Tibial artery (tissue), 4 donors: ENCODE measurements around the gene CYSTM1.

Source experiments
- DNase-seq, 2 donors: peaks; one replicate each; pipeline ENCODE4 v3.0.0-alpha.2; 2019
- H3K27ac ChIP-seq, 2 donors: fragments of 200-600 bp; sonication (generic) in 1 of 2; 1 replicate in 1 of 2; 2 replicates in 1 of 2; pipeline ENCODE4 v1.5.1; 2018 to 2019; ENCODE audit warnings: mild to moderate bottlenecking in 1 of 2
- H3K27me3 ChIP-seq, 2 donors: fragments of 200-600 bp; sonication (generic) in 1 of 2; one replicate each; pipeline versions ENCODE4 v1.5.1 to v1.6.0; 2016 to 2019
- H3K36me3 ChIP-seq, 3 donors: fragments of 200-600 bp; sonication (generic) in 2 of 3; one replicate each; pipeline ENCODE4 v1.5.1; 2016 to 2019; ENCODE audit warnings: mild to moderate bottlenecking in 2 of 3
- H3K4me1 ChIP-seq, 4 donors: fragments of 200-600 bp; sonication (generic) in 2 of 4; 1 replicate in 3 of 4; 2 replicates in 1 of 4; pipeline ENCODE4 v1.5.1; 2016 to 2019
- H3K4me3 ChIP-seq, 2 donors: fragments of 200-600 bp; sonication (generic) in 1 of 2; 1 replicate in 1 of 2; 2 replicates in 1 of 2; pipeline ENCODE4 v1.5.1; 2018 to 2019; ENCODE audit warnings: mild to moderate bottlenecking in 2 of 2
- H3K9me3 ChIP-seq, 3 donors: fragments of 200-600 bp; sonication (generic) in 1 of 3; one replicate each; pipeline ENCODE4 v1.5.1; 2016 to 2019
- intact Hi-C: fragments of 100-400 bp; cut with DNase I; formaldehyde crosslinking; loops from one replicate; pipeline ENCODE4 v1.15.0; 2023; ENCODE audit warnings: low total_unique reads
- TF ChIP-seq, protein P1 (sequence below), 2 experiments: fragments of 200-600 bp in 1 of 2; fragments of 450-650 bp in 1 of 2; IDR thresholded peaks; one replicate each; pipeline ENCODE4 v1.5.1; 2017 to 2019; ENCODE audit warnings: antibody characterized with exemption in 2 of 2, mild to moderate bottlenecking in 1 of 2, moderate library complexity in 1 of 2

The CYSTM1 gene

DNA sequence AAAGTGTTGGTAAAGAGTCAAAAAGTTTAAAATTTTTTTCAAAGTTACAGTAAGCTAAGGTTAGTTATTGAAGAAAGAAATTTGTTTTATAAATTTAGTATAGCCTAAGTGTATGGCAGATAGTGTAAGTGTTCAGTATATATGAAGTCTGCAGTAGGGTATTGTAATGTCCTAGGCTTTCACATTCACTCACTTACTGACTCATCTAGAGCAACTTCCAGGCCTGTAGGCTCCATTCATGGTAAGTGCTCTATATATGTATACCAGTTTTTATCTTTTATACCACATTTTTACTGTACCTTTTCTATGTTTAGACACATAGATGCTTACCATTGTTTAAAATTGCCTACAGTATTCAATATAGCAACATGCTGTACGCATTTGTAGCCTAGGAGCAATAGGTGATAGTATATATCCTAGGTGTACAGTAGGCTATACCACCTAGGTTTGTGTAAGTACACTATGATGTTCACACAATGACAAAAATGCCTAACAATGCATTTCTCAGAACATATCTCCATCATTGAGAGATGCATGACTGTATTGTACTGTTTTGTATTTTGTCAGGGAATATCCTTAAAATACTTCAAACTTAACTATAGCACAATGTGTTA, 38.5 kb downstream of the CYSTM1 start:
- Histone ChIP-seq H3K36me3 (peaks cover 0 to 8% (median 5%) of the 10 kb centered on the region in 3 donors), H3K27me3 (no peaks in the 10 kb centered on the region), H3K4me3 (no peak overlapping the region), H3K9me3 (no peaks in the 10 kb centered on the region), H3K4me1 (no peaks in the 10 kb centered on the region), H3K27ac (no peak overlapping the region)
- intact Hi-C loops, result no loop called here
- no peak for DNase-seq
- TF ChIP-seq, protein P1, sequence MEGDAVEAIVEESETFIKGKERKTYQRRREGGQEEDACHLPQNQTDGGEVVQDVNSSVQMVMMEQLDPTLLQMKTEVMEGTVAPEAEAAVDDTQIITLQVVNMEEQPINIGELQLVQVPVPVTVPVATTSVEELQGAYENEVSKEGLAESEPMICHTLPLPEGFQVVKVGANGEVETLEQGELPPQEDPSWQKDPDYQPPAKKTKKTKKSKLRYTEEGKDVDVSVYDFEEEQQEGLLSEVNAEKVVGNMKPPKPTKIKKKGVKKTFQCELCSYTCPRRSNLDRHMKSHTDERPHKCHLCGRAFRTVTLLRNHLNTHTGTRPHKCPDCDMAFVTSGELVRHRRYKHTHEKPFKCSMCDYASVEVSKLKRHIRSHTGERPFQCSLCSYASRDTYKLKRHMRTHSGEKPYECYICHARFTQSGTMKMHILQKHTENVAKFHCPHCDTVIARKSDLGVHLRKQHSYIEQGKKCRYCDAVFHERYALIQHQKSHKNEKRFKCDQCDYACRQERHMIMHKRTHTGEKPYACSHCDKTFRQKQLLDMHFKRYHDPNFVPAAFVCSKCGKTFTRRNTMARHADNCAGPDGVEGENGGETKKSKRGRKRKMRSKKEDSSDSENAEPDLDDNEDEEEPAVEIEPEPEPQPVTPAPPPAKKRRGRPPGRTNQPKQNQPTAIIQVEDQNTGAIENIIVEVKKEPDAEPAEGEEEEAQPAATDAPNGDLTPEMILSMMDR (IDR thresholded peaks at IDR 0.05), result no peak

DNA sequence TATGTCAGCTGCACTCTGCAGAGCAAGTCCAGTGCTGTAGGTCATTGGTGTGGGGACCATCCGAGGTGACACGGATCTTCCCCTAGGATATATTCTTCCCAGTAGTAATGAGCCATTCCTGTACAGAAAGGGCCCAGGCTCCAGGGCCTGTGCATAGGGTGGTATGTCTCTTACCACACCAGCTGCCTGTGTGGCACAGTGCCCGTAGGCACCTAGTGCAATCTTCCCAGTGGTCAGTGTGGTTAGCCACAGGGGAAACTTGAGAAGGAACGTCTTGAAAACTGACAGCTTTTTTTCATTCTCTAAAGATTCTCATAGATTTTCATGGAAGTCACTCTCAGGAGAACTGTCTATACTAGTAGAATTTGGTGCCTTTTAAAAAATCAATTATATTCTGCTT, 39.8 kb downstream of the CYSTM1 start:
- peaks cover 0 to 7% (median 3%) of the 10 kb centered on the region in 4 donors for H3K4me1 ChIP-seq
- H3K27ac ChIP-seq, result no peak overlapping the region

DNA sequence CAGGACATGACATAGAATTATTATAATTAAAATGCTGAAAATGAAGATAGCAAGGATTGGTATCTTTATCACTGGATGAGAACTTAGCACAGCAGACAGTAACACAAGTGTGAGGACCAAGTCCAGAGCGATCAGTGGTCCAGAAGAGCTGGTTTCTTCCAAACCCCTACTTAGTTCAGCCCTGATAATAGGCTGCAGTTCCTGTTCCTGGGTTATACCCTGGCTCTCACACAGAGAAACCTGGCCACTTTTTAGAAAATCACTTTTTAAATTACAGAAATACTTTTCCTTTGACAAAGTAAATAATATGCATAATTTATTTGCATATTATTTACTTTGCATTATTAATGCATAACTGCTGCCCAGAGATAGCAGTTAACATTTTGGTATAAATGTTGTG, 40.3 kb downstream of the CYSTM1 start:
- no peaks in the 10 kb centered on the region for H3K27me3 ChIP-seq
- H3K9me3 ChIP-seq, result no peaks in the 10 kb centered on the region
- TF ChIP-seq, protein P1 (IDR thresholded peaks at IDR 0.05), result no peak
- intact Hi-C loops, result no loop called here
- no peak for DNase-seq
- peaks cover 0 to 8% (median 5%) of the 10 kb centered on the region in 3 donors for H3K36me3 ChIP-seq
- no peak overlapping the region for H3K4me3 ChIP-seq
- peaks cover 0 to 12% (median 3%) of the 10 kb centered on the region in 4 donors for H3K4me1 ChIP-seq
- no peak overlapping the region for H3K27ac ChIP-seq

More for the DNA sequence above, 39.8 kb downstream of the CYSTM1 start:
- Histone ChIP-seq H3K9me3 (no peaks in the 10 kb centered on the region), H3K36me3 (peaks cover 0 to 8% (median 5%) of the 10 kb centered on the region in 3 donors), H3K4me3 (no peak overlapping the region), H3K27me3 (no peaks in the 10 kb centered on the region)
- intact Hi-C loops, result no loop called here
- TF ChIP-seq, protein P1 (IDR thresholded peaks at IDR 0.05), result no peak
- DNase-seq, result no peak

DNA sequence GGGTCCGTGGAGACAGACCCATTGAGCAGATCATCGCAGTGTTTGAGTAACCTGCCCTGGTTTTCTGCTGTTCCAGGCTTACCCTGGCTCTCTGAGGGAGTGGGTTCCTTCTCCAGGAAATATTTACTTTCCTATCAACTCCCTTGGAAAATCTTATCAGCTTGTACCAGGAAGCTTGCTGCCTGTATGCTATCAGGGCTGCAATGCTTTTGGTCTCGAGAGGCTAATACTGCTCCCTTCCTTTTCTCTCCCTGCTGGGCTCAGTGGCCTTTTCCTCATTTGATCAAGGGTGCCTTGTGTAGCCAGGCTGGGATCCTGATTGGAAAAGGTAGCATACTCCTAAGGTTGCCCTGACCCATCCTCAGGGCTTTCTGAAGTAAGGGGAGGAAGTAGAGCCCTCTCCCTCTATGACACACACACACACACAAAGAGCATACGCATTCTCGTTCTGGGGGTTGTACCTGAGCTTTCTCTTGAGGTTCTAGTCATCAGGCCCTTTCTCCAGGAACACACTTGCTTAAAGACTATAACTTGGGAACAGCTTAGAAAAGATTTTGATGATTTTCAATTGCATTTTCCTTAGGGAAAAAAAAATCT, 41.6 kb downstream of the CYSTM1 start:
- Histone ChIP-seq H3K27ac (no peak overlapping the region), H3K4me1 (peaks cover 0 to 14% (median 11%) of the 10 kb centered on the region in 4 donors)
- no peak for DNase-seq

DNA sequence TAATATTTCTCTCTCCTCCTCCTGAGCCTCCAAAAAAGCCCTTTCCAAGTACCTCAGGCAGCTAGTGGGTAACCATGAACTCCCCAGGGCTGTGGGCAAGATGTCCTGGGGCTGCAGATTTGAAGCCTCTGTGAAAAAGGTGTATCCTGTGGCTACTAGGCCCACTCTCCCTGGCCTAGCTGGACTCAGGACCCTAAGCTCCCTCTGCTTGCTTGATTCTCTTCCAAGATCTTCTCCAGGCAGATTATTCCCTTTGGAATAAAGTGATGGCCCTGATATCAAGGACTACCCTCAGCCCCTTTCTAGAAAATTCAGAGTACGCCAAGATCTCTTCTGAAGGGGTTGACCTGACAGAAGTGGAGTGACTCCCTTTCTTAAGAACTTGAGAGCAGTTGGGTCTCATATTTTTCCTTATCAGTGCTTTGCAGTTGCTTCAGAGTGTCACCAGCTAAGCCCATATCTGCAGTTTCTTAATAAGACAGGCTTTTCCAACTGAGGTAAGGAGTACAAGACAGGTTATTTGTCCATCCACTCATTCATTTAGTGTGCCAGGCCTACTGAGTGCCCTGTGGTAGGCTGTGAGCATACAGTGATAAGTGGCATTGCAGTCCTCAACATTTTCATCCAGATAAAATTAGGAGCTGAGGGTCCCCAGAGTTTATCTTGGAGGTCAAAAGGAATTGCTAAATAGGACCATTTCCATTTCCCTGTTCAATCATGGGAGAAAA, 42.5 kb downstream of the CYSTM1 start:
- Histone ChIP-seq H3K27ac (no peak overlapping the region), H3K4me1 (peaks cover 0 to 22% (median 19%) of the 10 kb centered on the region in 4 donors), H3K27me3 (no peaks in the 10 kb centered on the region), H3K9me3 (no peaks in the 10 kb centered on the region), H3K36me3 (no peaks in the 10 kb centered on the region), H3K4me3 (no peak overlapping the region)
- no peak for DNase-seq
- TF ChIP-seq, protein P1 (IDR thresholded peaks at IDR 0.05), result no peak
- intact Hi-C loops, result no loop called here

More for the DNA sequence above, 41.6 kb downstream of the CYSTM1 start:
- Histone ChIP-seq H3K9me3 (no peaks in the 10 kb centered on the region), H3K36me3 (peaks cover 0 to 2% (median 2%) of the 10 kb centered on the region in 3 donors), H3K27me3 (no peaks in the 10 kb centered on the region), H3K4me3 (no peak overlapping the region)
- intact Hi-C loops, result no loop called here
- TF ChIP-seq, protein P1 (IDR thresholded peaks at IDR 0.05), result no peak
